ENCODE data around the gene HOOK1. TPM values are rescaled to one million over a fixed set of nuclear protein-coding genes. Genes with fewer than 3 reads are reported as not detected.

The HOOK1 gene
- 19.6 TPM for total RNA-seq

GRCh38 chr1:59814901-59815825 lies at the start of gene HOOK1:
Gene HOOK1, plus strand, starts transcription at chr1:59814949. Its CDS starts 169 bp downstream, at chr1:59815118.

Other genes starting within 250 kb of the HOOK1 start
- 1.6 TPM for gene CYP2J2, start 111.8 kb downstream of the HOOK1 start, total RNA-seq